KBM-7 (cell line): ENCODE results near the gene OSBPL5.
"Not testable (repeated sequence)": the region's sequence is repeated elsewhere in the genome, so short reads cannot be mapped to it uniquely, and the experiment has no call there.

Experiments used
- DNase-seq: peaks from one replicate; pipeline ENCODE4 v3.0.0-alpha.2; 2015
- in situ Hi-C: fragments of 300-500 bp; cut with MboI; formaldehyde crosslinking; loops from 2 replicates; pipeline ENCODE4 v1.14.3; 2020; ENCODE audit warnings: low sequenced_read_pairs, low pct_unique_long_range_greater_than_20kb, mixed read lengths

The OSBPL5 gene

DNA sequence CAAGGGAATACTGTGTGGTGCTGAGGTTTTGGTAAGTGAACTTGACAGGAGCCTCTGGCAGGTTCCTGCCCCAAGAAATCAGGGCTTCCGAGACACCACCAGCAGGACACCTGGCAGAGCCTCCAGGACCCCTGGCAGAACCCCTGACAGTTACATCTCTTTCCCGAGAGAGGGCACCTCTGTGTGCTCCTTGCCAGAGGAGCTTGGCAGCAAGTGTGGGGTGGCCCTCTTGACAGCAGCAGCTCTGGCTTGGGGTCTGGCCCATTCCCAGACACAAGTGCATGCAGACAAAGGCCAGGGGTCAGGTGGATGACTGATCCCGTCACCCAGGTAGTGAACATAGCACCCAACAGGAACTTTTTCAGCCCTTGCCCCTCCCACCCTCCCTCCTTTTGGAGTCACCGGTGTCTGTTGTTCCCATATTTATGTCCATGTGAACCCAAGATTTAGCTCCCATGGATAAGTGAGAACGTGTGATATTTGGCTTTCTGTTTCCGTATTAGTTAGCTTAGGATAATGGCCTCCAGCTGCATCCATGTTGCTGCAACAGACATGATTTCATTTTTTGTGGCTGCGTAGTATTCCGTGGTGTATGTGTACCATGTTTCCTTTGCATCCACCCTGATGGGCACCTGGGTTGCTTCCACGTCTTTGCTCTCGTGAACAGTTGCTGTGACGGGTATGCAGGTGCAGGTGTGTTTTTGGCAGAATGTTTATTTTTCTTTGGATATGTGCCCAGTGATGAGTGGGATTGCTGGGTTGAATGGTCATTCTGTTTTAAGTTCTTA lies 21.2 kb upstream of the OSBPL5 start:
- in situ Hi-C loops, result no loop called here

DNA sequence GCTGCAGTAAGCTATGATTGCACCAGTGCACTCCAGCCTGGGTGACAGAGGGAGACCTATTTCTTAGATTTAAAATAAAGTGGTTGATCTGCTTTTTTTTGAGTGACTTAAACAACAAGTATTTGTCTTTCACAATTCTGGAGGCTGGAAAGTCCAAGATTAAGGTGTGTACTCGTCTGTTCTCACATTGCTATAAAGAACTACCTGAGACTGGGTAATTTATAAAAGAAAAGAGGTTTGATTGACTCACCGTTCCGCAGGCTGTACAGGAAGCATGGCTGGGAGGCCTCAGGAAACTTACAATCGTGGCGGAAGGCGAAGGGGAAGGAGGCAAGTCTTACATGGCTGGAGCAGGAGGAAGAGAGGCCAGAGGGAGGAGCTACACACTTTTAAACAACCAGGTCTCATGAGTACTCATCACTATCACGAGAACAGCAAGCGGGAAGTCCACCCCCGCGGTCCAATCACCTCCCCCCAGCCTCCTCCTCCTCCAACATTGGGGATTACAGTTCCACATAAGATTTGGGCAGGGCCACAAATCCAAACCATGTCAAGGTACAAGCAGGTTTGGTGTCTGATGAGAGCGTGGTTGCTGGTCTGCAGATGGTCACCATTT lies 19.7 kb upstream of the OSBPL5 start:
- DNase-seq, result no peak
- in situ Hi-C loops, result no loop called here

More for the DNA sequence above, 21.2 kb upstream of the OSBPL5 start:
- no peak for DNase-seq

DNA sequence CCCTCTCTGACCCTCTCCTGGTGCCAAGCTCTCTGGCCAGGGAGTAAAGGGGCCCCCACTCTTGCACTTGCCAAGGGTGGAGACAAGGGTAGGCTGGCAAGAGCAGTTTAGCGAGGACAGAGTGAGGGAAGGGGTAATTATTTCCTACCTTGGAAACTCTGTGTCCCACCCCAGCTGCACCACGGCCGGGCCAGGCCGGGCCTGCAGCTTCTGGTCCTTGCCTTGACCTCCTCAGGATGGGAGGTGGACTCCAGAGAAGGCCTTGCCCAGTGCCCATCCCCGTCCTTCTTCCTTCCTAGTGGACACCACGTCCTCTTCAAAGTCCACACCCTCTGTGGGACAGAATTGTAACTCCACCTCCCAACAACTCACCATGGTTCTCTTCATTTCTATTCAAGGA lies 18.4 kb upstream of the OSBPL5 start:
- in situ Hi-C loops, result no loop called here
- DNase-seq, result no peak

DNA sequence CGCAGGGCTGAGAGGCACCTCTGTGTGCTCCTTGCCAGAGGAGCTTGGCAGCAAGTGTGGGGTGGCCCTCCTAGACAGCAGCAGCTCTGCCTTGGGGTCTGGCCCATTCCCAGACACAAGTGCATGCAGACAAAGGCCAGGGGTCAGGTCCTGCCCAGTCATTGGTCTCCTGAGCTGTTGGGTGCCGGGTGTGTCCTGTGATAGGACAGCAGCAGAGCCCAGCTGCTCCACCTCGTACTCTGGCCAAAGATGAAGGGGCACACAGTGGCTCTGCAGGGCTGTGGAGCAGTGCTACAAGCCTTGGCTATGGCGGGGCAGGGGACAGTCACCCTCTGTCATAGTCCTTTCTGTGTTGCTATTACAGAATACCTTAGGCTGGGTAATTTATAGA lies 17.3 kb upstream of the OSBPL5 start:
- in situ Hi-C loops, result no loop called here

DNA sequence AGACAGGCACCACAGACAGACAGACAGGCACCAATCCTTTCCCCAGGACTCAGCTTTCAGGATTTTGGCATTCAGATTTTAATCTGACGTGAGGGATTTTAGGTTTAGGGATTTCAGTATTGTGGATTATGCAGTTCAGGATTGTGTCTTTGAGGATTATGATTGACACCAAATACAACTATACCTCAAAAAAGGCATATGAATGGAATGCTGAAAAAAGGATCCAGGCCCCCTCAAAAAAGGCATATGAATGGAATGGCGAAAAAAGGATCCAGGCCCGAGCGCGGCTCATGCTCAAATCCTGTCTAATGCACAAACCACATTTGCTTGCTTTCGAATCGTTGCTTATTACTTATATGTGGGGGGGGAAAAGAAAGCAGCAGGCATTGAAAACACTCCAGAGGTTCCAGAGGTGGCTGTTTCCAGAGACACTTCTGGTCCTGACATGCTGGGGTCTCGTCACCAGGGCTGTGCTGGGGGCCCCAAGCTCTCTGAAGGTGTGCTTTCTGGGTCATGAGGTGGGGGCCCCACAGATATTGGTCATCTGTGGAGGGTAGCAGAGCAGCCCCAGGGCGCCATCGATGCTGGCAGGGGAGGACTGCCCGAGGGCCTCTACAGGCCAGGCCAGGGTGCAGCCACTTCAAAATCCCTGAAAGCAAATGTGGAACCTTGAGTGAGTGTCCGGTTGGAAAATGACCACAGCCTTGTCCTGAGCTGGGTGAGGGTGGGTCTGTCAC lies 16.8 kb upstream of the OSBPL5 start:
- in situ Hi-C loops, result no loop called here
- DNase-seq, result no peak

More for the DNA sequence above, 17.3 kb upstream of the OSBPL5 start:
- DNase-seq, result no peak

DNA sequence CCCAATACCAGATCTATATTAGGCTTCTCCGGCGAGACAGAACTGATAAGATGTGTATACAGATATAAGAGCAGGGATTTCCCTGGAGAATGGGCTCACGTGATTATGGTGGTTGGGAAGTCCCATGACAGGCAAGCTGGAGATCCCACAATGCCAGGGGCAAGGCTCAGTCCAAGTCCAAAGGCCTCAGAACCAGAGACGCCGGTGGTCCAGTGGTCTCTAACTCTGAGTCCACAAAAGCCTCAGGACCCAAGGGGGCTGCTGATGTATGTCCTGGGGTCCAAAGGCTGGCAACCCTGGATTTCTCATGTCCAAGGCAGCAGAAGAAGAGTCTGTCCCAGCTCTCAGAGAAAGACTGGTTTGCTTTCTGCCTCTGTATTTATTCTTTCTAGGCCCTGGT lies 15.8 kb upstream of the OSBPL5 start:
- in situ Hi-C loops, result no loop called here
- DNase-seq, result no peak

DNA sequence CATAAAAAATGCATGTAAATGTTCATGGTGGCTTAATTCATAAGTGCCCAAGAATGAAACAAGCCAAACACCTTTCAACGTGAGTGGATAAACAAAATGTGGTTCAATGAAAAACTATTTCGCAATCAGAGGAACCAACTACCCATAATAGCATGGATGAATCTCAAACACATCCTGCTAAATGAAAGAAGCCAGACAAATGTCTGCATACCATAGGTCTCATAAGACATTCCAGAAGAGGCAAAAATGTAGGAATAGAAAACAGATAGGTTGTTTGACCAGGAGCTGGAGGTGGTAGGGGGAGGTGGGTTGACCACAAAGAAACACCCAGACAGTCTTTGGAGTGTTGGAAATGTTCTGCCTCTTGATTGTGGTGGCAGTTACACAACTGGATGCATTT lies 13.2 kb upstream of the OSBPL5 start:
- DNase-seq, result no peak
- in situ Hi-C loops, result no loop called here

DNA sequence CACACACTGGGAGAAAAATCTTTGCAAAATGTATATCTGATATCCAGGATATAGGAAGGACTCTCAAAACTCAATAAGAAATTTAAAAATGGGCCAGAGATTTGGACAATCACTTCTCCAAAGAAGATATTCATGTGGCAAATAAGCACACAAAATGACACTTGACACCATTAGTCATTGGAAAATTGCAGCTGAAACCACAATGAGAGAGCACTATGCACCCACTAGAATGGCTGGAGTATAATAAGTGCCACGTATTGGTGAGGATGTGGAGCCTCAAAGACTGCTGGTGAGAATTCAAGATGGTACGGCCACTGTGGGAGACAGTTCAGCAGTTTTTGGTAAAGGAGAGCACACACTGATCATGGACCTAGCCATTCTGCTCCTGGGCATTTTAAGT lies 12.8 kb upstream of the OSBPL5 start:
- in situ Hi-C loops, result no loop called here
- no peak for DNase-seq

DNA sequence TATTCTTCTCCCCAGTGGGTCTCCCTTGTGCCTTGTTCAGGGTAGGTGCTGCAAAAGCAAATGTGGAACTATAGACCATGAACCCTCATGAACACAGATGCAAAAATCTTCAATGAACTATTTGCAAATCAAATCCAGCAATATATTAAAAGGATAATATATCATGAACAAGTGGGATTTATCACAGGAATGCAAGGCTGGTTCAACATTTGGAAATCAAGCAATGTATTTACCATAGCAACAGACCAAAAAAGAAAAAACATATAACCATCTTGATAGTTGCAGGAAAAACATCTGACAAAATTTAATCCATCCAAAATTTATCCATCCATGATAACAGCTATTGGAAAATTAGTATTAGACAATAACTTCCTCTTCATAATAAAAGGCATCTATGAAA lies 11.4 kb upstream of the OSBPL5 start:
- in situ Hi-C loops, result no loop called here
- no peak for DNase-seq

DNA sequence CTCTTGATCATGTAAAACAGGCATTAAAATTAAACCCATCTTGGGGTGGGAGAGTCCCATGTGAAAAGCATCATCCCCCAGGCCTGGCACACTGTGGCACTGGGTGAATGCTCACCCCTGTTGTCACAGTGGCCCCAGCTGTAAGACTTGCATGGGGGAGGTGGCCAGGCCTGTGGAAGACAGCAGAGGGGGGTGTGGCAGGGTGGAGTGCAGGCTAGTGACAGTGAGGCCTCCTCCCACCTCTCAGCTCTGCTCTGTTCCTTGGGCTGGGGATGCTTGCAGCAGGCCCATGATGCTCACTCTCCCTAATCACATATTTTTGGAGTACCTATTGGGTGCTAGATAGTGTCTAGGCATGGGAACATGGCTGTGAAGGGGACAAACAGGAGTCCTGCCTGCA lies 10.1 kb upstream of the OSBPL5 start:
- in situ Hi-C loops, result no loop called here
- DNase-seq, result no peak

DNA sequence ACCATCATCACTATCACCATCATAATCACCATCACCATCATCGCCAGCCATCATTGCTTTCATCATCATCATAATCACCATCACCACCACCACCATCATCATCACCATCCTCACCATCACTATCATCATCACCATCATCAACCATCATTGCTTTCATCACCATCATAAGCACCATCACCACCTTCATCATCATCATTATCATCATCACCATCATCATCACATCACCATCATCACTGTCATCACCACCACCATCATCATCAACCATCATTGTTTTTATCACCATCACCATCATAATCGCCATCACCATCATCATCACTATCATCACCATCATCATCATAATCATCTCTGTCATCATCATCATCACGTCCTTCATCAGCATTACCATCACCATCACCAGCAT lies 9.3 kb upstream of the OSBPL5 start:
- no peak for DNase-seq
- in situ Hi-C loops, result no loop called here

DNA sequence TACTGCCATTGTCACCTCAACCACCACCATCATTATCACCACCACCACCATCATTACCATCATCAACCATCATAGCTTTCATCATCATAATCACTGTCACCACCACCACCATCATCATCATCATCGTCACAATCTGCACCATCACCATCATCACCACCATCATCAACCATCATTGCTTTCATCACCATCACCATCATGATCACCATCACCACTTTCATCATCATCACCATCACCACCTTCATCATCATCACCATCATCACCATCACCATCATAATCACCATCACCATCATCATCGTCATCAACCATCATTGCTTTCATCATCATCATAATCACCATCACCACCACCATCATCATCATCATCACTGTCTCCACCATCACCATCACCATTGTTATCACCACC lies 8.7 kb upstream of the OSBPL5 start:
- in situ Hi-C loops, result no loop called here

DNA sequence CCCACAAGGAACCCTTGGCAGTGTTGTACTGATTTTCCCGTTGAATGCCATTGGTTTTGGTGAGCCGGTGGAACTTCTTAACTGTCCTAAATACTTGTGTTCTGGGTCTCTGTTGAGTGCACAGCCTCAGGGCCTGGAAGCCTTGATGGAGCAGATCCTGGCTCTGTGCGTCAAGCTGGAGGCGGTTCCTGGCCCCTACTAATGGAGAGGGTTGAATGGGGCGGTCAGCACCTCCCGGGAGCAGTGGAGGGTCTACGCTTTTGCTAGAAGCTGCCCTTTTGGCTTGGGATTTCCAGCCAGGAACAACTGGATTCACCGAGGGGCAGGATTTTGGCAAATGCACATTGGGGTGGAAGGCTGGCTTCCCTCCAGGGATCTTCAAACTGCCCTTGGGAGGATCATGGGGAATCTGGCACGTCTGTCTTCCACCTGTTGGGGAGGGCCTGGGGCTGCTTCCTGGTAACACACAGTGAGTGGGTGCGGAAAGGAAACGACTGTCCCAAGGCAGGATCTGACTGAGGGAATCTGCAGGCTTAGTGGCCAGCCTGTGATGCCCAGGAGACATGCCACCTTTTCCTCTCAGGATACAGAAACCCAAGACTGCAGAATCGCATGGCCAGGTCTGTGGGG lies 6.9 kb upstream of the OSBPL5 start:
- DNase-seq, result no peak
- in situ Hi-C loops, result no loop called here

More for the DNA sequence above, 8.7 kb upstream of the OSBPL5 start:
- no peak for DNase-seq

DNA sequence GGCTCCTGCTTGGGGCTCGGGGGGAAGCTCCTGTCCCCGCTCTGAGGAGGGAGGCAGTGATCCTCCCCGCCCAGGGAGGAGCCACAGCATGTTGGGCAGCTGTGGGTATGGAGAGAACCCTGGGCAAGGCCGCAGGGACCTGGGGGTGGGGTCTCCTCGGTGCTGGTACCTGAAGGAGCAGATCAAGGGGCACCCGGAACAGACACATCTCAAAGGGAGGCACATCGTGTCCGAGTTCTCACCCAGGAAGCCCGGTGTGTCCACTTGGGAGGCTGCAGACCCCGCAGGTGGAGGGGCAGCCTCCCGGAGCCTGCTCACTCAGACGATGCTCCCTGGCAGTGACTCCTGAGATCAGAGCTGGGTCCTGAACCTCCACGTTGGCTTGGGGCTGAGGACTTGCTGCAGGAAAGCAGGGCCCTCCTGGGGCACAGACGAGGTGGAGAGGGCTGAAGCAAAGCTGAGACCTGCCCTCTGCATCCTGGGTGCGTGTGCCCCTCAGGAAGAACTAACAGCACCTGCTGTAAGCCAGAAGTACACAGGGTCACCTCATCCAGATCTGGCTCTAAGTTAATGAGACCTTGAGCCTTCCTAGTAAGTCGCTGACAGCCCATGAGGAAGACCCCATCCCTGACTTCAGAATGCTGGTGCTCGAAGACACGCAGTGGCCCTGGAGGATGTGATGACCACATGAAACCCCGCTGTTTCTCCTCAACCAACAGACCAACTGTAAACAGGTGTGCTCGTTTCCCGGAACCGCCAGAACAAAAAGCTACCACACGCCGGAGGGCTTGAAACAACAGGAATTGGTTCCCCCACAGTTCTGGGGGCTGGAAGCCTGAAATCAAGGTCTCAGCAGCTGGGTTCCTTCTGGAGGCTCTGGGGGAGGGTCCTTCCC lies 5.9 kb upstream of the OSBPL5 start:
- in situ Hi-C loops, result no loop called here
- DNase-seq, result no peak

DNA sequence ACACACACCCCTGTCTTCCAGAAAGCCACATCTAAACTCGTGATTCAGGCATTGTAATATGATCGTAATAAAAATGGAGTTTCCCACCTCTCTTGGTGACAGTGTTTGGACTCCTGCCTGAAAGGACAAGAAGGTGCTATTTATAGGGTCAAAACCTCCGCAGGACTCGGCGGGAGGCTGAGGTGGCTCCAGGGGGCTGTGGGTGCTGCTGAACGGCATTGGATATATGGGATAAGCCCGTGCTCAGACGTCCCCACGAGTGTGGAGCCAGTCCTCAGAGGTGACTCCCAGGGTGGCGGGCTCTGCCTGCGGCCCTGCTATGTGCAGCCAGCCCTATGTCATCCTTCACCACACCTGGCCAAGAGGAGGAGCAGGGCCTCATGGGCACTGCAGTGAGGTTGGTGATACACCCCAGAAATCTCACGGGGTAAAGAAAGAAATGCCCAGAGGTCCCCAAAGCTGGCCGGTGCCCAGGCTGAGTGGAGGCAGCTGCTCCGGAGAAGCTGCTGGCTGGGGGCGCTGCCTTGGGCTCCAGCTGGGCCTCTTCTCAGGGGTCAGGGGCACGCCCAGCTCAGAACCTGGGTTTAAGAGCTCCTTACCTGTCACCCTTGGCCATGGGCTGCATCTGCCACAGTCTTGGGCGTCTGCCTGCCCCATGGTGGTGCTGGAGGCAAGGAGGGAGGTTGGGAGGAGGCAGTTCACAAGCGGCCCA lies 5.1 kb upstream of the OSBPL5 start:
- in situ Hi-C loops, result no loop called here
- DNase-seq, result no peak

DNA sequence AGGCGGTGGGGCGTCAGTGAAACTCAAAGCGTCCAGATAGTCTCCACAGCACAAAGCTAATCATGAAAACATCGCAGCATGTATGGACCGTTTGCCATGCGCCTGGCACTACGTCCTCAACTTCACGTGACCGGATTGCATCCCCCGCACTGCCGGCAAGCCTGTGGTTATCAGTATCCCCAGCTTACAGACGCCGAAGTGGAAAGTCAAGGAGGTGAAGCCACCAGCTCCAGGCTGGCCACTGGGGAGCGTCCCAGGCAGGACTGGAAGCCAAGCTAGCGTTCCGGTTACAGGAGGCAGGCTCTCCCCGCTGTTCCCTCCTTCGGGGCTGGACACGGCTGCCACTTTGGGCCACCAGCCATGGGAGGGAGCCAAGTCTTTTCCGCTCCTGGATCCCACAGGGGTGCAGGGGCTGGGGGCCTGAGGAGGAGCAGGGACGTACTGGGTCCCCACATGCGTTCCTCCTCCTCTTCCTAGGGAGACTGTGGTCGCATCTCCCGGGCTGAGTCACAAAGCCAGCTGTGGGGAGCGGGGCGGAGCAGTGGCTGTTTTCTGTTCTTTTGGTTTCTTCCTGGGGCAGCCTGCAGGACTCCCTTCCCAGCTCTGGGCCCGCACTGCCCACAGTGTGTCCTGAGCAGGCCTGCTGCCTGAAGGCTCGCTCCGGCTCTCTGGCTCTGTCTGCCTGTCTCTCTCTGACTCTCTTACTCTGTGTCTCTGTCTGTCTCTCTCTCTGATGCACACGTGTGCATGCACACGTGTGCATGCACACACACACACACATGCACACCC lies 4.3 kb upstream of the OSBPL5 start:
- peak; percentile 69 for DNase-seq
- in situ Hi-C loops, result no loop called here

DNA sequence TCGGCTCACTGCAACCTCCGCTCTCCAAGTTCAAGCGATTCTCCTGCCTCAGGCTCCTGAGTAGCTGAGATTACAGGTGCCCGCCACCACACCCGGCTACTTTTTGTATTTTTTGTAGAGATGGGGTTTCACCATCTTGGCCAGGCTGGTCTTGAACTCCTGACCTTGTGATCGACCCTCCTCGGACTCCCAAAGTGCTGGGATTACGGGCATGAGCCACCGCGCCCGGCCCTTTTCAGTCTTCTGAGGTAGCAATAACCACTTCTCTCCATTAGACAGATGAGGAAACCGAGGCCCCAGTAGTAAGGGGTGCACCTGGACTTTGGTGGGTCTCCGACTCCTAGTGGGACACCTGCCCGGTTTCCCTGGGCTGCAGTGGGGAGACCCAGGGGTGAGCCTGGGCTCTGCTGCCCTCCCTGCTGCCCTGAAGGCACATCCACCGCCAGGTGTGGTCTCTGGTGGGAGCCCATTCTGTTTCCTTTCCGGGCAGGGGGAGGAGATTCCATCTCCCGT lies 3.7 kb upstream of the OSBPL5 start:
- DNase-seq, in situ Hi-C loops: not testable (repeated sequence)
